ENCODE data around the gene MCHR2.

MCHR2 gene

GRCh38 chr6:99951016-99951805 is 42.8 kb downstream of the MCHR2 start:
- no peak for TF ChIP-seq GABPA (IDR thresholded peaks at IDR 0.05; ENCODE audit: low read depth)
- no peak for TF ChIP-seq SPI1 (IDR thresholded peaks at IDR 0.05; ENCODE audit: borderline replicate concordance, low read depth)
- no peak for TF ChIP-seq POLR2AphosphoS5 (IDR thresholded peaks at IDR 0.05; ENCODE audit: low read depth)
- no peak for TF ChIP-seq CTCF (IDR thresholded peaks at IDR 0.05; ENCODE audit: insufficient read depth, low read length)
- Histone ChIP-seq H3K27me3 (ENCODE audit: insufficient read depth, poor library complexity, severe bottlenecking) (no peaks in the 10 kb centered on the region), H3K4me3 (replicated peaks; ENCODE audit: insufficient read depth, low read length) (no peak overlapping the region), H3K27ac (replicated peaks) (no peak overlapping the region)
- DNase-seq (ENCODE audit: low read depth in 1 of 2, low spot score in 1 of 2), result no peak

GRCh38 chr6:99946005-99946404 is 48.0 kb downstream of the MCHR2 start:
- TF ChIP-seq POLR2AphosphoS5 (IDR thresholded peaks at IDR 0.05; ENCODE audit: low read depth) (no peak), CTCF (IDR thresholded peaks at IDR 0.05; ENCODE audit: insufficient read depth, low read length) (no peak), GABPA (IDR thresholded peaks at IDR 0.05; ENCODE audit: low read depth) (no peak), SPI1 (IDR thresholded peaks at IDR 0.05; ENCODE audit: borderline replicate concordance, low read depth) (no peak), REST (IDR thresholded peaks at IDR 0.05; ENCODE audit: insufficient replicate concordance, low read depth) (no peak)

DNA sequence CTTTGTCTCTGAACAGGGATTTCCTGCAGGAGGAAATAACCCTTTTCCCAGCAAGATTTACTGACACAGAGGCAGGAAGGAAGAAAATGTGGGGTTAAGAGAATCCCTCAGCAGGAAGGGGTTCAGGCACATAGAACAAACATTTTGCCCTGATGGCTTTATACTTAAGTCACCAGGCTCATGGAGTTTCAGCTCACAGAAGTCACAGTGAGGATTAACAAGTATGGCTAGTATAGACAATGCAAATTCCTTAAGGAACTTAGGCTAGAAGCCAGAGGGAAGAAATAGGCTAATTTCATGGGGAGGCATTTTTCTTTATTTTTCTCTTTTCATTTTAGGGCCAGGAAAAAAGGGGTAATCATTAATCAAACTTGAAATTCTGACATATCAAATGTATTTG is 50.2 kb downstream of the MCHR2 start:
- TF ChIP-seq GABPA (IDR thresholded peaks at IDR 0.05; ENCODE audit: low read depth) (no peak), SPI1 (IDR thresholded peaks at IDR 0.05; ENCODE audit: borderline replicate concordance, low read depth) (no peak), REST (IDR thresholded peaks at IDR 0.05; ENCODE audit: insufficient replicate concordance, low read depth) (no peak), POLR2AphosphoS5 (IDR thresholded peaks at IDR 0.05; ENCODE audit: low read depth) (no peak), CTCF (IDR thresholded peaks at IDR 0.05; ENCODE audit: insufficient read depth, low read length) (no peak)
- H3K27me3 ChIP-seq (ENCODE audit: insufficient read depth, poor library complexity, severe bottlenecking), result no peaks in the 10 kb centered on the region
- H3K4me3 ChIP-seq (replicated peaks; ENCODE audit: insufficient read depth, low read length), result no peak overlapping the region
- no peak for DNase-seq (ENCODE audit: low read depth in 1 of 2, low spot score in 1 of 2)
- no peak overlapping the region for H3K27ac ChIP-seq (replicated peaks)

More at GRCh38 chr6:99946005-99946404, 48.0 kb downstream of the MCHR2 start:
- H3K27ac ChIP-seq (replicated peaks), result no peak overlapping the region
- DNase-seq (ENCODE audit: low read depth in 1 of 2, low spot score in 1 of 2), result no peak
- H3K4me3 ChIP-seq (replicated peaks; ENCODE audit: insufficient read depth, low read length), result no peak overlapping the region
- H3K27me3 ChIP-seq (ENCODE audit: insufficient read depth, poor library complexity, severe bottlenecking), result no peaks in the 10 kb centered on the region
